GM23338 (cell line): ENCODE measurements around the gene PRR33. TPM values are rescaled to one million over a fixed set of nuclear protein-coding genes. Genes with fewer than 3 reads are reported as not detected.

Experiments used
- ATAC-seq: fragments of 200-7000 bp; cut with Tn5 transposase; 3 replicates; pipeline ENCODE4 v1.9.1; 2020
- DNase-seq: peaks from one replicate; pipeline ENCODE4 v3.0.0-alpha.2; 2015; ENCODE audit warnings: low spot score
- H2AFZ ChIP-seq: fragments of 200-600 bp; sonication (generic); 2 replicates; pipeline ENCODE4 v1.8.0; 2016; ENCODE audit warnings: antibody characterized with exemption, mild to moderate bottlenecking, moderate library complexity
- H3F3A ChIP-seq: fragments of 200-600 bp; sonication (generic); replicated peaks from 2 replicates; pipeline ENCODE4 v1.8.0; 2017; ENCODE audit warnings: antibody characterized with exemption, mixed run types, low read depth
- H3K27ac ChIP-seq: fragments of 200-600 bp; sonication (generic); 2 replicates; pipeline ENCODE4 v1.6.1; 2016; ENCODE audit warnings: low read depth
- H3K27me3 ChIP-seq: fragments of 200-600 bp; sonication (generic); 2 replicates; pipeline ENCODE4 v1.8.0; 2016; ENCODE audit warnings: mild to moderate bottlenecking, mixed run types, moderate library complexity; ENCODE audit not compliant: insufficient read depth
- H3K36me3 ChIP-seq: fragments of 200-600 bp; sonication (generic); 2 replicates; pipeline ENCODE4 v1.8.0; 2016; ENCODE audit warnings: mild to moderate bottlenecking; ENCODE audit not compliant: insufficient read depth
- H3K4me1 ChIP-seq: fragments of 200-600 bp; sonication (generic); 2 replicates; pipeline ENCODE4 v1.8.0; 2016; ENCODE audit warnings: mild to moderate bottlenecking, moderate library complexity; ENCODE audit not compliant: insufficient read depth
- H3K4me2 ChIP-seq: fragments of 200-600 bp; sonication (generic); 2 replicates; pipeline ENCODE4 v1.7.1; 2017; ENCODE audit warnings: mixed run types
- H3K4me3 ChIP-seq: fragments of 200-600 bp; sonication (generic); 2 replicates; pipeline ENCODE4 v1.6.1; 2016; ENCODE audit warnings: mixed run types
- H3K79me2 ChIP-seq: fragments of 200-600 bp; sonication (generic); replicated peaks from 2 replicates; pipeline ENCODE4 v1.8.0; 2017; ENCODE audit warnings: mild to moderate bottlenecking; ENCODE audit not compliant: insufficient read depth
- H3K9me2 ChIP-seq: fragments of 200-600 bp; sonication (generic); 2 replicates; pipeline ENCODE4 v1.8.0; 2017; ENCODE audit not compliant: insufficient read depth
- H4K20me1 ChIP-seq: fragments of 200-600 bp; sonication (generic); replicated peaks from 2 replicates; pipeline ENCODE4 v1.8.0; 2017; ENCODE audit warnings: mild to moderate bottlenecking; ENCODE audit not compliant: insufficient read depth
- H3K27ac Mint-ChIP-seq: 2 replicates; pipeline ENCODE4 v1.8.0; 2020; ENCODE audit warnings: inconsistent platforms, mild to moderate bottlenecking, moderate library complexity, mixed read lengths
- H3K27me3 Mint-ChIP-seq: 3 replicates; pipeline ENCODE4 v1.8.0; 2022; ENCODE audit warnings: low read depth, mild to moderate bottlenecking, moderate library complexity, mixed read lengths, inconsistent platforms; ENCODE audit not compliant: insufficient read depth, poor library complexity
- H3K36me3 Mint-ChIP-seq: 3 replicates; pipeline ENCODE4 v1.8.0; 2021; ENCODE audit warnings: low read depth, mild to moderate bottlenecking, inconsistent platforms, moderate library complexity, mixed read lengths
- H3K4me1 Mint-ChIP-seq: 3 replicates; pipeline ENCODE4 v1.8.0; 2020; ENCODE audit warnings: mild to moderate bottlenecking, inconsistent platforms, mixed read lengths
- H3K4me3 Mint-ChIP-seq: 3 replicates; pipeline ENCODE4 v1.8.0; 2021; ENCODE audit warnings: moderate library complexity, mild to moderate bottlenecking, inconsistent platforms, mixed read lengths
- H3K9me3 Mint-ChIP-seq: 3 replicates; pipeline ENCODE4 v1.8.0; 2020; ENCODE audit warnings: moderate library complexity, mild to moderate bottlenecking, inconsistent platforms, mixed read lengths
- CREB1 ChIP-seq: fragments of 250-450 bp; sonication (Bioruptor Pico); IDR thresholded peaks from 2 replicates; pipeline ENCODE4 v1.5.0; 2020; ENCODE audit warnings: low read depth, mild to moderate bottlenecking, moderate library complexity
- CTCF ChIP-seq, 2 experiments: fragments of 200-600 bp in 1 of 2; sonication (generic) in 1 of 2; conservative IDR thresholded peaks; 2 replicates each; pipeline versions ENCODE4 v1.5.1 to v1.6.1; 2016 to 2017; ENCODE audit warnings: antibody characterized with exemption in 2 of 2, low read depth in 2 of 2, mild to moderate bottlenecking in 2 of 2, moderate library complexity in 1 of 2
- ETS1 ChIP-seq: IDR thresholded peaks from 2 replicates; pipeline ENCODE4 v1.6.1; 2016; ENCODE audit warnings: antibody characterized with exemption
- EZH2 ChIP-seq: fragments of 200-600 bp; sonication (generic); IDR thresholded peaks from one replicate; pipeline ENCODE4 v1.8.0; 2017; ENCODE audit warnings: antibody characterized with exemption, mild to moderate bottlenecking, low read depth; ENCODE audit not compliant: unreplicated experiment
- EZH2phosphoT487 ChIP-seq: fragments of 200-600 bp; sonication (generic); IDR thresholded peaks from one replicate; pipeline ENCODE4 v1.8.1; 2018; ENCODE audit warnings: antibody characterized with exemption; ENCODE audit not compliant: unreplicated experiment
- JUNB ChIP-seq: IDR thresholded peaks from one replicate; pipeline ENCODE4 v1.6.1; 2016; ENCODE audit warnings: antibody characterized with exemption; ENCODE audit not compliant: unreplicated experiment
- NANOG ChIP-seq: IDR thresholded peaks from 2 replicates; pipeline ENCODE4 v1.6.1; 2016; ENCODE audit warnings: antibody characterized with exemption, borderline replicate concordance
- POLR2AphosphoS5 ChIP-seq: IDR thresholded peaks from 2 replicates; pipeline ENCODE4 v1.6.1; 2016; ENCODE audit warnings: antibody characterized with exemption, low read depth
- REST ChIP-seq: IDR thresholded peaks from one replicate; pipeline ENCODE4 v1.6.1; 2018; ENCODE audit warnings: antibody characterized with exemption; ENCODE audit not compliant: unreplicated experiment
- STAT1 ChIP-seq: IDR thresholded peaks from one replicate; pipeline ENCODE4 v1.6.1; 2016; ENCODE audit warnings: antibody characterized with exemption; ENCODE audit not compliant: unreplicated experiment
- ZNF114 ChIP-seq: fragments of 250-450 bp; sonication (Bioruptor Pico); IDR thresholded peaks from 2 replicates; pipeline ENCODE4 v1.5.0; 2020; ENCODE audit warnings: mild to moderate bottlenecking, moderate library complexity
- ZNF331 ChIP-seq: fragments of 250-450 bp; sonication (Bioruptor Pico); IDR thresholded peaks from 2 replicates; pipeline ENCODE4 v1.5.0; 2020; ENCODE audit warnings: low read depth, mild to moderate bottlenecking, moderate library complexity
- ZNF462 ChIP-seq: fragments of 250-450 bp; sonication (Bioruptor Pico); IDR thresholded peaks from 2 replicates; pipeline ENCODE4 v1.5.0; 2020; ENCODE audit warnings: mild to moderate bottlenecking, moderate library complexity
- polyA plus RNA-seq: library from polyadenylated mRNA; unstranded; fragments of >200 nt; fragmentation: Nextera tagmentation; extraction: Ambion mirVana; gene quantifications from 2 replicates; pipeline ENCODE4 v1.2.1, GENCODE V29; 2016
- total RNA-seq: library from RNA; depleted of rRNA; stranded (reverse); fragments of >200 nt; shearing (Covaris generic); gene quantifications from 2 replicates; pipeline ENCODE4 v1.2.3, GENCODE V29; 2014

PRR33 gene
- total and polyA plus RNA-seq, 2 experiments from 2014 or later = not detected

- no peak overlapping the region for H3K4me2 ChIP-seq
- Mint-ChIP-seq H3K4me1 (no peaks in the 10 kb centered on the region; the same call in 2 of the 3 replicates), H3K36me3 (no peaks in the 10 kb centered on the region), H3K27ac (no peak overlapping the region), H3K4me3 (no peak overlapping the region), H3K27me3 (peaks cover 5% of the 10 kb centered on the region), H3K9me3 (no peaks in the 10 kb centered on the region)
- H3K27ac ChIP-seq = no peak overlapping the region
- H3K79me2 ChIP-seq = no peaks in the 10 kb centered on the region
- no peak for TF ChIP-seq NANOG
- no peak for TF ChIP-seq ETS1
- no peak for TF ChIP-seq ZNF331 (CRISPR knock-in tag)
- no peak for TF ChIP-seq POLR2AphosphoS5
- no peak for TF ChIP-seq EZH2phosphoT487
- no peak for TF ChIP-seq REST
- TF ChIP-seq CTCF (conservative IDR thresholded peaks at IDR 0.05; ENCODE audit: low read depth in 2 of 2) = no peak
- TF ChIP-seq EZH2 = no peak
- no peak for TF ChIP-seq ZNF114 (CRISPR knock-in tag)
- TF ChIP-seq STAT1 = no peak
- TF ChIP-seq ZNF462 (CRISPR knock-in tag) = no peak
- no peak for TF ChIP-seq CREB1 (CRISPR knock-in tag)
- no peak for TF ChIP-seq JUNB
- no peak for ATAC-seq
- H3K27me3 ChIP-seq = no peaks in the 10 kb centered on the region
- H3K9me2 ChIP-seq = no peaks in the 10 kb centered on the region
- no peak overlapping the region for H2AFZ ChIP-seq
- no peaks in the 10 kb centered on the region for H3K4me1 ChIP-seq
- H3K36me3 ChIP-seq = no peaks in the 10 kb centered on the region
- no peaks in the 10 kb centered on the region for H4K20me1 ChIP-seq
- H3K4me3 ChIP-seq = no peak overlapping the region
- DNase-seq = no peak
- no peaks in the 10 kb centered on the region for H3F3A ChIP-seq
These were observed 14.2 kb downstream of the PRR33 start for GRCh38 chr11:1877211-1878136.
